Psoas muscle (tissue), 8 donors: ENCODE data around the gene MGST3. TPM values are rescaled to one million over a fixed set of nuclear protein-coding genes. Genes with fewer than 3 reads are reported as not detected.
A peak's percentile ranks its signal among the peaks of the same experiment; 100 is the strongest.
"Not testable (repeated sequence)": the region's sequence is repeated elsewhere in the genome, so short reads cannot be mapped to it uniquely, and the experiment has no call there.

Experiments used
- ATAC-seq, 4 donors: fragments of 200-7000 bp; cut with Tn5 transposase; one replicate each; pipeline ENCODE4 v1.9.1; 2020; ENCODE audit warnings: moderate library complexity in 3 of 4, mild to moderate bottlenecking in 2 of 4
- DNase-seq, 2 donors: peaks; one replicate each; pipeline ENCODE4 v3.0.0-alpha.2; 2020
- H3K27ac ChIP-seq: fragments of 200-600 bp; one replicate; pipeline ENCODE4 v1.8.0; 2022
- H3K27me3 ChIP-seq, 3 donors: fragments of 200-600 bp in 1 of 3; one replicate each; pipeline versions ENCODE4 v1.6.1 to v1.8.0; 2013 to 2022; ENCODE audit warnings: low read length in 2 of 3, mild to moderate bottlenecking in 2 of 3, moderate library complexity in 1 of 3; ENCODE audit not compliant: insufficient read depth in 3 of 3
- H3K36me3 ChIP-seq, 2 donors: fragments of 200-600 bp in 1 of 2; one replicate each; pipeline versions ENCODE4 v1.6.1 to v1.8.0; 2013 to 2022; ENCODE audit warnings: low read depth in 1 of 2, mild to moderate bottlenecking in 1 of 2, moderate library complexity in 1 of 2; ENCODE audit not compliant: insufficient read depth in 1 of 2
- H3K4me1 ChIP-seq: fragments of 200-600 bp; one replicate; pipeline ENCODE4 v1.8.0; 2022
- H3K4me3 ChIP-seq: fragments of 200-600 bp; one replicate; pipeline ENCODE4 v1.8.0; 2022; ENCODE audit warnings: mild to moderate bottlenecking
- H3K9me3 ChIP-seq: fragments of 200-600 bp; one replicate; pipeline ENCODE4 v1.8.0; 2022
- CTCF ChIP-seq: fragments of 200-600 bp; IDR thresholded peaks from one replicate; pipeline ENCODE4 v1.8.0; 2022; ENCODE audit warnings: antibody characterized with exemption
- WGBS, 3 donors: extraction: QIAGEN DNeasy Blood & Tissue Kit; methylation state at CpG; one replicate each; pipeline versions ENCODE4 v1.1.6 to v1.1.7; 2013; 5-methylcytosine and 5-hydroxymethylcytosine counted together
- intact Hi-C, 2 donors: fragments of 100-400 bp; cut with DNase I; formaldehyde crosslinking; loops; one replicate each; pipeline versions ENCODE4 v1.11.0 to v1.14.2; 2022
- polyA plus RNA-seq, 3 donors: library from polyadenylated mRNA; stranded (reverse); fragments of 200-250 nt; gene quantifications; one replicate each; pipeline ENCODE4 v1.2.3, GENCODE V29; 2013
- total RNA-seq, 4 donors: library from RNA; stranded (reverse); fragmentation: NEBNext Ultra II Directional in 2 of 4; extraction: Animal tissue kit (Norgen Biotek cat#: 25700) in 2 of 4; gene quantifications; one replicate each; pipeline versions ENCODE4 v1.2.1 to v1.2.4, GENCODE V29; 2021 to 2023
- donor health status: healthy with polysubstance abuse.
- donor health status: DM: no; HTN: no; CAD: no; lungs with moderate emphysema.
- donor health status: Bipolar disorder and iron deficiency.
- donor health status: healthy.
- donor health status: DM: yes; HTN: yes; CAD: no.
- donor health status: DM: no; HTN: no; CAD: no.
- donor health status: DM: no; HTN: no; CAD: no.
- donor health status: DM: yes; HTN: yes; CAD: no.

The MGST3 gene
- total and polyA plus RNA-seq, 7 donors: 177 to 329 (median 233) TPM

- 45 to 98% (median 50%) methylated on average over 1 of the region's 1 CpG for WGBS, 3 donors
- intact Hi-C loops: no loop called here
These were observed 48.4 kb downstream of the MGST3 start for GRCh38 chr1:165679282-165680036.

GRCh38 chr1:165680303-165680702, 49.3 kb downstream of the MGST3 start:
- H3K4me3 ChIP-seq: no peak overlapping the region
- intact Hi-C loops: no loop called here
- no peak overlapping the region for H3K27ac ChIP-seq
- DNase-seq (peak in 1 of 2 donors; percentile 60), ATAC-seq (peak in 3 of 4 donors; percentile 30 to 81 (median 76))
- 47 to 57% (median 49%) methylated on average over 2 of the region's 2 CpGs for WGBS, 3 donors
- no peaks in the 10 kb centered on the region for H3K27me3 ChIP-seq
- TF ChIP-seq CTCF: no peak
- no peaks in the 10 kb centered on the region for H3K9me3 ChIP-seq
- H3K4me1 ChIP-seq: peaks cover 12% of the 10 kb centered on the region
- peaks cover 8 to 81% of the 10 kb centered on the region in 2 donors for H3K36me3 ChIP-seq

More at GRCh38 chr1:165679282-165680036, 48.4 kb downstream of the MGST3 start:
- Histone ChIP-seq H3K27me3 (no peaks in the 10 kb centered on the region), H3K4me3 (no peak overlapping the region), H3K36me3 (peaks cover 8 to 84% of the 10 kb centered on the region in 2 donors), H3K4me1 (peaks cover 13% of the 10 kb centered on the region), H3K27ac (no peak overlapping the region), H3K9me3 (no peaks in the 10 kb centered on the region)
- DNase-seq: no peak
- TF ChIP-seq CTCF: no peak
- ATAC-seq: no peak

GRCh38 chr1:165680773-165681172, 49.7 kb downstream of the MGST3 start:
- H3K4me3 ChIP-seq, ATAC-seq, DNase-seq, H3K4me1 ChIP-seq, H3K27ac ChIP-seq, H3K27me3 ChIP-seq, intact Hi-C loops, H3K9me3 ChIP-seq: not testable (repeated sequence)
- WGBS, 3 donors: 93 to 96% (median 95%) methylated on average over 4 of the region's 4 CpGs
- H3K36me3 ChIP-seq: peaks cover 8 to 77% of the 10 kb centered on the region in 2 donors

GRCh38 chr1:165683848-165684485, 52.9 kb downstream of the MGST3 start:
- peaks cover 8 to 50% of the 10 kb centered on the region in 2 donors for H3K36me3 ChIP-seq
- H3K4me1 ChIP-seq: peaks cover 5% of the 10 kb centered on the region
- H3K4me3 ChIP-seq: no peak overlapping the region
- DNase-seq: no peak
- WGBS, 3 donors: 0 to 38% (median 0%) methylated on average over 1 of the region's 1 CpG
- ATAC-seq: no peak
- H3K27ac ChIP-seq: no peak overlapping the region
- intact Hi-C loops: no loop called here
- no peaks in the 10 kb centered on the region for H3K27me3 ChIP-seq
- no peaks in the 10 kb centered on the region for H3K9me3 ChIP-seq
- TF ChIP-seq CTCF: no peak
